ENCODE results near the gene PHC1.

PHC1 gene

GRCh38 chr12:8948701-8949341, 34.5 kb downstream of the PHC1 start:
- peak; percentile 20 for DNase-seq (ENCODE audit: low read depth, low spot score)
- in situ Hi-C loops (cut with HindIII; ENCODE audit: low sequenced_read_pairs), result no loop called here
- peak overlapping the region; percentile 85 for H3K4me3 ChIP-seq (ENCODE audit: low read depth, low read length)
- no peak for TF ChIP-seq CTCF (IDR thresholded peaks at IDR 0.05; ENCODE audit: low read depth, low read length)

GRCh38 chr12:8949342-8950220, 35.3 kb downstream of the PHC1 start, which contains the start of gene M6PR:
TSS of gene M6PR (minus strand) at chr12:8949645. CDS start at chr12:8946404, 3,241 bp downstream.
- peak within 1 kb of the TSS; percentile 85 for H3K4me3 ChIP-seq (ENCODE audit: low read depth, low read length)
- in situ Hi-C loops (cut with HindIII; ENCODE audit: low sequenced_read_pairs), result no loop called here
- peak; percentile 95 for DNase-seq (ENCODE audit: low read depth, low spot score)
- peak; percentile 68 for TF ChIP-seq CTCF (IDR thresholded peaks at IDR 0.05; ENCODE audit: low read depth, low read length)

GRCh38 chr12:8950221-8950527, 35.9 kb downstream of the PHC1 start:
- H3K4me3 ChIP-seq (ENCODE audit: low read depth, low read length), result peak overlapping the region; percentile 85
- no peak for DNase-seq (ENCODE audit: low read depth, low spot score)
- in situ Hi-C loops (cut with HindIII; ENCODE audit: low sequenced_read_pairs), result no loop called here
- TF ChIP-seq CTCF (IDR thresholded peaks at IDR 0.05; ENCODE audit: low read depth, low read length), result no peak

GRCh38 chr12:8950702-8951478, 36.6 kb downstream of the PHC1 start:
- TF ChIP-seq CTCF (IDR thresholded peaks at IDR 0.05; ENCODE audit: low read depth, low read length), result no peak
- no peak for DNase-seq (ENCODE audit: low read depth, low spot score)
- in situ Hi-C loops (cut with HindIII; ENCODE audit: low sequenced_read_pairs), result no loop called here
- H3K4me3 ChIP-seq (ENCODE audit: low read depth, low read length), result peak overlapping the region; percentile 85

GRCh38 chr12:8951744-8952143, 37.4 kb downstream of the PHC1 start:
- in situ Hi-C loops (cut with HindIII; ENCODE audit: low sequenced_read_pairs), result no loop called here
- no peak for TF ChIP-seq CTCF (IDR thresholded peaks at IDR 0.05; ENCODE audit: low read depth, low read length)
- no peak overlapping the region for H3K4me3 ChIP-seq (ENCODE audit: low read depth, low read length)
- DNase-seq (ENCODE audit: low read depth, low spot score), result no peak

- no peak for TF ChIP-seq CTCF (IDR thresholded peaks at IDR 0.05; ENCODE audit: low read depth, low read length)
- no peak for DNase-seq (ENCODE audit: low read depth, low spot score)
- in situ Hi-C loops (cut with HindIII; ENCODE audit: low sequenced_read_pairs), result no loop called here
- H3K4me3 ChIP-seq (ENCODE audit: low read depth, low read length), result no peak overlapping the region
Observed at GRCh38 chr12:8953773-8954402, 39.6 kb downstream of the PHC1 start.
